Activated naive CD8-positive, alpha-beta T cell treated with anti-CD3 and anti-CD28 coated beads for 36 hours (primary cell): ENCODE data around the gene RAP2A. TPM values are rescaled to one million over a fixed set of nuclear protein-coding genes. Genes with fewer than 3 reads are reported as not detected.

ENCODE experiments used
- DNase-seq: peaks from one replicate; pipeline ENCODE4 v3.0.0; 2021
- H3K27ac Mint-ChIP-seq: one replicate; pipeline ENCODE4 v1.8.0; 2022; ENCODE audit warnings: mild to moderate bottlenecking, moderate library complexity, mixed read lengths
- H3K27me3 Mint-ChIP-seq: one replicate; pipeline ENCODE4 v1.8.0; 2022; ENCODE audit warnings: mild to moderate bottlenecking, mixed read lengths
- H3K36me3 Mint-ChIP-seq: one replicate; pipeline ENCODE4 v1.8.0; 2021; ENCODE audit warnings: mild to moderate bottlenecking, mixed read lengths
- H3K4me1 Mint-ChIP-seq: one replicate; pipeline ENCODE4 v1.8.0; 2021; ENCODE audit warnings: mixed read lengths
- H3K4me3 Mint-ChIP-seq: one replicate; pipeline ENCODE4 v1.8.0; 2022; ENCODE audit warnings: mild to moderate bottlenecking, moderate library complexity, mixed read lengths
- H3K9me3 Mint-ChIP-seq: one replicate; pipeline ENCODE4 v1.8.0; 2022; ENCODE audit warnings: mixed read lengths
- total RNA-seq, 2 experiments: library from RNA; stranded (reverse); gene quantifications; one replicate each; pipeline ENCODE4 v1.2.3, GENCODE V29; 2021

The RAP2A gene
- total RNA-seq, 2 experiments from 2014 or later: 16.2 to 18.6 TPM

DNA sequence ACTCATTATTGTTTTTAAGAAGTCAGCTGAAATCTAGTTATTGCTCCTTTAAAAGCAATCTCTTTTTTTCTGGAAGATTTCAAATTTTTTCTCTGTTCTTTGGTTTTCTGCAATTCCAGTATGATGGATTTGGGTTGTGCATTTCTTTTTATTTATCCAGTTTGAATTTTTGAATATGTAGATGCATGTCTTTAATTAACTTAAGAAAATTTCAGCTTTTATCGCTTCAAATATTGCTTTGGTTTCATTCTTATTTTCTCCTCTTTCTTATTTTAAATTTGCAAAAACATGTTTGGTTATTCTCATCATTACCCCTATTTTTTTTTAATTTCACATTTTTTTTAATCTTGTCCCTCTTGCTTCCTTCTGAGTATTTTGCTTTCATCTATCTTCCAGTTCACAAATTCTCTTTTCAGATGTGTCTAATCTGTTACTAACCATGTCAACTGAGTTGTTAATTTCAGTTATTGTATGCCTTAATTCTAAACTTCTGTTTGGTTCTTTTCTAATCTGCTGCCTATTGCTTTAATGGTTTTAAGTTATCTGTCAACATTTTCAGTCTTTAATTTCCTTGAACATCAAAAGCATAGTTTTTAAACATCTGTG is 56.8 kb downstream of the RAP2A start:
- H3K9me3 Mint-ChIP-seq: peaks cover 5% of the 10 kb centered on the region
- no peaks in the 10 kb centered on the region for H3K4me1 Mint-ChIP-seq
- no peaks in the 10 kb centered on the region for H3K36me3 Mint-ChIP-seq
- H3K27ac Mint-ChIP-seq: no peak overlapping the region
- no peaks in the 10 kb centered on the region for H3K27me3 Mint-ChIP-seq
- no peak overlapping the region for H3K4me3 Mint-ChIP-seq
- DNase-seq: no peak

DNA sequence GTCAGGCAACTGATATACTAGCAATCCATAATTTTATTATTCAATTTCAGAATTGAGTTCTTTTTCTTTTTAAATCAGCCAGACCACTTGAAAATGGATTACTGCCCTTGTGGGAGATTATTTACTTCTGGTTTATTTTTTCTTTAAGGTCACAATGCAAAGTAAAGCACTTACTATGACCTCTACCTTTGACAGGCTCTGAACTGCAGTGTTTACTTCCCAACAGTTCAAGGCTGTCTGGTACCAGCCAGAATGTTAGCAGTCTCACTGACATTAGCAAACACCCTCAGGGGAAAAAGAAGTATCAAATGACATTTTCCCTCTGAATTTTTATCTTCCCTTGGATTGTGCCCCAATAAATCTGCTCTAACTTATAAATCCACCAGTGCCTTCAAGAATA is 57.5 kb downstream of the RAP2A start:
- no peaks in the 10 kb centered on the region for H3K27me3 Mint-ChIP-seq
- DNase-seq: no peak
- H3K4me1 Mint-ChIP-seq: no peaks in the 10 kb centered on the region
- H3K4me3 Mint-ChIP-seq: no peak overlapping the region
- H3K9me3 Mint-ChIP-seq: peaks cover 5% of the 10 kb centered on the region
- H3K36me3 Mint-ChIP-seq: no peaks in the 10 kb centered on the region
- H3K27ac Mint-ChIP-seq: no peak overlapping the region

DNA sequence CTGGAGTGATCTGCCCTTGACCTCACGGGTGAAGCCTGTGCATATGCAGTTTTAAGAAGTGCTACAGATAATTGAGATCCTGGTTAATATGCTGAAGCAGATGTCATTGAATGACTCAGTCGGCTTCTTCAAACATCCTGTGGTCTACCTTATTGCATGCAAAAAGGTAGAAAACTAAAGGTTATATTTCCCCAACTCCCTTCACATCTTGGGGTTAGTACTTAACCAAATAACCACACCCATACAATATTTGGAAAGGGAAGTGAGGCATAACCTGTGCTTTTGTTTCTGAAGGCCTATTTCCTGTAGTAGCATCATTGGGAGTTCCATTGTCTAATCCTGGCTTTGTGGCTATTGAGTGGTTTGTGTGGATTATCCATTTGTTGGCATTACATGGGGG is 58.3 kb downstream of the RAP2A start:
- Mint-ChIP-seq H3K4me1 (no peaks in the 10 kb centered on the region), H3K27ac (no peak overlapping the region), H3K9me3 (peaks cover 5% of the 10 kb centered on the region), H3K36me3 (no peaks in the 10 kb centered on the region), H3K4me3 (no peak overlapping the region), H3K27me3 (no peaks in the 10 kb centered on the region)
- no peak for DNase-seq

DNA sequence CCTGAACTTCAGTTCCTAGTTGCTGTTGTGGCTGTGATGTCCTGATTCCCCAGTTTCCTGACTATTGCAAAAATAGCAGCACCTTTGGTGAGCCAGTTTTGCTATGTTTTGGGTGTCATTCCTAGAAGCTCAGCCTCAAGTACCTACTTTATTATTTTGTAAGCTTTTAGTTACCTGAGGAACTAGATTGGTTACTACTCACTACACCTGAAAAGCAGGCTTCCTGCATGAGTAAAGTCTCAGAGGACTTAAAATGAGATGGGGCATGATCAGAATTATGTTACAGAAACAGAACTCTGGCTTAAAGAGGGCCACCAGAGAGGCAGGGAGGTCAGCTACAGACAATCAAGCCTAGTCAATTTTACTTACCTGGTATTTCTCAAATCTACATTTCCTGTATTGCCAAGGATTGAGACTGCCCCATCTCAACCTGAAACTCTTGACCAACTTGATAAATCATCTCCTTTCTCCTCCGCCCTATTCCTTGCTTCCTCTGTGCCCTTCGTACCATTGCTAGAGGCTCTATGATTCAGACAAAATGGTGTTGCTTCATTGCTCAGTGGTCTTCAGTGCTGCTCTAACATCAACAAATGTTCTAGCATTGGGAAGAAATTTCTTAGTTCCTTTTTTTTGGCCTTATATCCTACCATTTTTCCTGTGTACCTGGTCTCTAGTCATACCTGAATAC is 58.9 kb downstream of the RAP2A start:
- H3K9me3 Mint-ChIP-seq: peaks cover 5% of the 10 kb centered on the region
- no peaks in the 10 kb centered on the region for H3K4me1 Mint-ChIP-seq
- no peak for DNase-seq
- peaks cover under 1% of the 10 kb centered on the region for H3K27me3 Mint-ChIP-seq
- no peaks in the 10 kb centered on the region for H3K36me3 Mint-ChIP-seq
- H3K4me3 Mint-ChIP-seq: no peak overlapping the region
- no peak overlapping the region for H3K27ac Mint-ChIP-seq

DNA sequence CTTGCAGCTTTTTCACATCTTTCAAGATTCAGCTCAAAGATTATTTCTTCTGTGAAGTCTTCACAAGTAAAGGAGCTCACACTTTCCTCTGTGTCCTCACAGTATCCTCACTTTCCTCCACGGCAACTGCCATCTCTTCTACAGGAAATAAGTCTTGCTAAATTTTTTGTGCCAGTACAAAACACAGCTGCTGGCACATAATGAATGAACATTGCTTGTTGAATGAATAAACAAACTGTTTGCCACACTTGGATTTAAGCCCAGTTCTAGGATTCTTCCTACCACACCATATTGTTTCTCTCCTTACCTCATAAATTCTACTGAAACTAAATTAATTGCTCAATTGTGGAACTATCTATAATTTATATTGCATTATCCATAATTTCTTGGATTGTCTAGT is 59.5 kb downstream of the RAP2A start:
- Mint-ChIP-seq H3K4me1 (no peaks in the 10 kb centered on the region), H3K9me3 (peaks cover 5% of the 10 kb centered on the region), H3K27ac (no peak overlapping the region), H3K4me3 (no peak overlapping the region), H3K27me3 (peaks cover 5% of the 10 kb centered on the region), H3K36me3 (no peaks in the 10 kb centered on the region)
- DNase-seq: no peak

DNA sequence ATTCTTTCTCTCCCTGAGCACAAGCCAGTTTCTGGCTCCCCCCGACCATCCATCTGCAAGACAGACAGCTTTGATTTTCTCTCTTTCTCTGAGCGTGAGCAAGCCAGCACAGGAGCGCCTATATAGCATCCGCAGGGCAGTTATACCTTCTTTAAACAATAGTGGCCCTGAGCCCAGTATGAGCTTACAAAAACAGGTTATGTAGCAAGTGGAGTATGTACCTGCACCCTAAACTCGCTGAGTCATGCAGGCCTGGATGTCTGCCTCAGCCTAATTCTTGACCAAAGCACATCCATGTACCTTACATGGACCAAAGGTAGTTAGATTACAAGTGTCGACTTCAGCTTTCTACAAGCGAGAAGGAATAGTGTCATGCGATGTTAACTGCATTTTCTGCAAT is 61.7 kb downstream of the RAP2A start:
- H3K36me3 Mint-ChIP-seq: no peaks in the 10 kb centered on the region
- no peaks in the 10 kb centered on the region for H3K4me1 Mint-ChIP-seq
- DNase-seq: no peak
- no peak overlapping the region for H3K4me3 Mint-ChIP-seq
- H3K27ac Mint-ChIP-seq: no peak overlapping the region
- H3K27me3 Mint-ChIP-seq: peaks cover 5% of the 10 kb centered on the region
- H3K9me3 Mint-ChIP-seq: peaks cover 5% of the 10 kb centered on the region

DNA sequence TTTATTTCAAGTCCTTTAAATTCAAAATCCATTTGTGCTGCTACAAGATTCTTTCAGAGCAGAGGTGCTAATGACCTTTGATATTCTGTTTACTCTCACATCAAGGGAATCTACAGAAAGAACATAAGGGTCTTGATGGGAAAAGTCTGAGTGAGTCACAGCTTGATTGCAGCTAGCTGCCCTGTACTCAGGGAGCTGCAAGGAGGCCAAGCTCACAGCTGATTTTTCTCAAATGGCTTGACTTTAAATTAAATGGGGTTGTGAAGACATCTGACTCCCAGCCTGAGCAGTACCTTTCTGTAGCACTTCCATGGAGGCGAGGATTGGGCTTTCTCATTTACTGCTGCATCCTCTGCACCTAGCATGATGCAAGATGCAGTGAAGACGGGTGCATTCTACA is 62.5 kb downstream of the RAP2A start:
- no peak for DNase-seq
- H3K36me3 Mint-ChIP-seq: no peaks in the 10 kb centered on the region
- peaks cover 5% of the 10 kb centered on the region for H3K27me3 Mint-ChIP-seq
- H3K4me1 Mint-ChIP-seq: no peaks in the 10 kb centered on the region
- no peak overlapping the region for H3K4me3 Mint-ChIP-seq
- no peak overlapping the region for H3K27ac Mint-ChIP-seq
- H3K9me3 Mint-ChIP-seq: no peaks in the 10 kb centered on the region

DNA sequence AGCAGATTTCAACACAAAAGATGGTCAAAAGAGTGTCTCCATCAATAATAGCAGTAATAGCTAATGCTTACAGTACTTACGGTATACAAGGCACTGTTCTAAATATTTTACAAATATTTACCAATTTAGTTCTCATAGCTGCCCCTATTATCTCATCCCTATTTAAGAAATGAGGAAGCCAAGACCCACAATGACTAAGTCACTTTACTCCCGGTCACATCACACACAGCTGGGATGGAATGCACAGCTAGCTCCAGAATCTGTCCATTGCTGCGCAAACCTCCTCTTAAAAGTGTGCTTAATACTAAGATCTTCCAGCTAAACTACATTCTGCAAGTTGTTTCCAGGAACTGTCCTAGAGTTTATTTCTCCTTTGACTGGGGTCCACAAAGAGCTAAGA is 63.4 kb downstream of the RAP2A start:
- Mint-ChIP-seq H3K27ac (no peak overlapping the region), H3K4me1 (no peaks in the 10 kb centered on the region), H3K9me3 (no peaks in the 10 kb centered on the region), H3K4me3 (no peak overlapping the region), H3K27me3 (peaks cover 5% of the 10 kb centered on the region), H3K36me3 (no peaks in the 10 kb centered on the region)
- DNase-seq: no peak

DNA sequence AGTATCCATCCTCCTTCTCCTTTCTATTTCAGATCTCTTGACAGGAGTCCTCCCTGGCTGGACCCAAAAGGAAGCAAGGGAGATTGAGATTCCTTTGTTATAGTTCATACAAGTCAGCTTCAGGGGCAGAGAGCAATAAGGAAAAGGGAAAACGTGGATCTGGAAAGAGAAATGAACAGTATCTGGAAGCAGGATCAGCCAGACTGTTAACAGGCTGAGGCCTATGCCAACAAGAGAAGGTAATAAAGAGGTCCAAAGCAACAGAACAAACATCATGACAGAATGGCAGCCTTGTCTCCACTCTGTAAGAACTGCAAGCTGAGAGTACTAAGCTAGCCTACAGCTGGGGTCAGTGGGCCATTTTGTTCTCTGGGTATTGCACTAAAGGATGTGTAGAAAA is 64.5 kb downstream of the RAP2A start:
- no peaks in the 10 kb centered on the region for H3K4me1 Mint-ChIP-seq
- H3K27me3 Mint-ChIP-seq: peaks cover 5% of the 10 kb centered on the region
- no peak overlapping the region for H3K4me3 Mint-ChIP-seq
- no peaks in the 10 kb centered on the region for H3K9me3 Mint-ChIP-seq
- H3K36me3 Mint-ChIP-seq: no peaks in the 10 kb centered on the region
- H3K27ac Mint-ChIP-seq: no peak overlapping the region
- no peak for DNase-seq

DNA sequence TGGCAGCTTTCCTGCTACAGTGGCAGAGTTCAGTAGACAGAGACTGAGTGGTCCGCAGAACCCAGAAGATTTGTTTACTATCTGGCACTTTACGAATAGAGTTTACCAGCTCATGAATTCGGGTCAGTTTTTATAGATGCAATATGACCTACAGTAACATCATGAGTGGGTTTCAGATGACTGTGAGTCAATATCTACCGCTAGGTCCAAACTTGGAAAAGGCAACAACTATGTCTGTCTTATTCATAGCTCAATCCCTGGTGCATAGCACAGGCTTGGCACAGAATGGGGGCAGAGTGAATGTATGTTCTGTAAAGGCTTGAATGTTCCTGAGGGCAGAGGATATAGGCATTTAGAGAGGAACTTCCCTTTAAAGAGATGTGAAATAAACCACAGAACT is 65.2 kb downstream of the RAP2A start:
- DNase-seq: no peak
- Mint-ChIP-seq H3K36me3 (no peaks in the 10 kb centered on the region), H3K4me1 (no peaks in the 10 kb centered on the region), H3K4me3 (no peak overlapping the region), H3K27me3 (peaks cover 10% of the 10 kb centered on the region), H3K27ac (no peak overlapping the region), H3K9me3 (no peaks in the 10 kb centered on the region)

DNA sequence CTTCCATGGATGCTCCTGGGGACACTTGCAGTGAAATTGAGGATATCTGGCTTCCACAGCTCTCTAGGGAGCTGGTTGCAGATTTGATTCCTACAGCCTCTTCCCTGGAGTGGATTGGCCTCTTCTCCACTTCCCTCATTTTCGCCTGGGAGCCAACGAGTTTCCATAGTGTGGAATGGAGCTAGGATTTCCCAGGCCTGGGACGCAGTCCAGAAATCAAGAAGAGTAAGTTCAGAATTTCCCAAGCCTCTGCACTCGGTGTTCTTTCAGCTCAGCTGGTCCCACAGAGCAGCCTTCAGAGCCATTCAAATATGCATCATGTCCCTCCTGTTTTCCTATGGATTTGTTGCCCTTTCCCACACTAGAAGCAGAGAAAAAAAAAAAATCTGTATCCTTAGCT is 68.2 kb downstream of the RAP2A start:
- H3K4me3 Mint-ChIP-seq: no peak overlapping the region
- no peak overlapping the region for H3K27ac Mint-ChIP-seq
- H3K27me3 Mint-ChIP-seq: peaks cover 10% of the 10 kb centered on the region
- no peak for DNase-seq
- H3K36me3 Mint-ChIP-seq: no peaks in the 10 kb centered on the region
- H3K9me3 Mint-ChIP-seq: no peaks in the 10 kb centered on the region
- no peaks in the 10 kb centered on the region for H3K4me1 Mint-ChIP-seq

DNA sequence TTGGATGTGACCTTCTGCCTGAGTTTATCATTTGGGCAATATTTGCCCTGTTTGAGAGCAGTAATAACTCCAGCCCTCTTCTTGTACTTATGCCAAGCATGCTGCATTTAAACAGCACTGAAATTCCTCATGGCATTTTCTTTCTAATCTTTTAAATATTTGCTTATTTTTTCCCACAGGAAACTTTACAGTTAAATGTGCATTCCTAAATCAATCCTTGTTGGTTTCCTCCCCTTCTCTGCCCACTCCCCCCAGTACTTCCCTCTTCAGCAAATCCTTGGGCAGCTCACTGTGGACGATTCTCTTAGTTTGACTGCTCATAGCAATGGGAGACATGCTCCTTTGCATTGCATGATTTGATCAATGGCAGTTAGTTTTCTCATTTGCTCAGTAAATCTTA is 68.7 kb downstream of the RAP2A start:
- Mint-ChIP-seq H3K9me3 (no peaks in the 10 kb centered on the region), H3K4me1 (no peaks in the 10 kb centered on the region), H3K36me3 (no peaks in the 10 kb centered on the region), H3K27me3 (peaks cover 10% of the 10 kb centered on the region), H3K27ac (no peak overlapping the region), H3K4me3 (no peak overlapping the region)
- no peak for DNase-seq

DNA sequence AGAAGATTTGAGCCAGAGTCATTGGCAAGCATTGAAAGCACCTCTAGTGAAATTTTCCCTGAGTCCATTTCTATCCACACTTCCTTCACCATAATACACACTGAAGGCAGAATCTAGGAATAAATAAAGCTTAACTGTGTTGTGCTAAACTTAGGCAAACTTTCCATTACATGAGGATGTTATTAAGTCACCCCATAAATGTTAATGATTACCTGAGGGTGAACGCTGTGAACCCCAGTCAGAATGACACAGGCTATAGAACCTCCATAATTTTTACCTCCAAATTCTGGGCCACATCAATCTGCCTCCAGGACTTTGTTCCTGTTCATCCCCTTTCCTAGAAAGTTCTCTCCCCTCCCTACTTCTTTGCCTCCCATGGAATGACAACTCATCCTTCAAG is 71.0 kb downstream of the RAP2A start:
- no peak overlapping the region for H3K27ac Mint-ChIP-seq
- H3K27me3 Mint-ChIP-seq: peaks cover 6% of the 10 kb centered on the region
- no peaks in the 10 kb centered on the region for H3K4me1 Mint-ChIP-seq
- no peaks in the 10 kb centered on the region for H3K36me3 Mint-ChIP-seq
- no peak overlapping the region for H3K4me3 Mint-ChIP-seq
- peaks cover 5% of the 10 kb centered on the region for H3K9me3 Mint-ChIP-seq
- DNase-seq: no peak

DNA sequence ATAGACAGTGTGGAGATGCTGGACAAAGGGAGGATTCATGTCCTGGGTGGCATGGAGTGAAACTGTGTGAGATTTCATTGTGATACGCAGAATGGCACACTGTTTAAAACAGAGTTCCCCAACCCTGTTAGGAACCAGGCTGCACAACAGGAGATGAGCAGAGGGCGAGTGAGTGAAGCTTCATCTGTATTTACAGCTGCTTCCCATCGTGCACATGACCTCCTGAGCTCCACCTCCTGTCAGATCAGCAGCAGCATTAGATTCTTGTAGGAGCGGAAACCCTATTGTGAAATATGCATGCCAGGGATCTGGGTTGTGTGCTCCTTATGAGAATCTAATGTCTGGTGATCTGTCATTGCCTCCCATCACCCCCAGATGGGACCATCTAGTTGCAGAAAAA is 72.5 kb downstream of the RAP2A start:
- no peaks in the 10 kb centered on the region for H3K4me1 Mint-ChIP-seq
- H3K9me3 Mint-ChIP-seq: peaks cover 7% of the 10 kb centered on the region
- no peak overlapping the region for H3K27ac Mint-ChIP-seq
- no peak for DNase-seq
- H3K4me3 Mint-ChIP-seq: no peak overlapping the region
- peaks cover 15% of the 10 kb centered on the region for H3K27me3 Mint-ChIP-seq
- H3K36me3 Mint-ChIP-seq: no peaks in the 10 kb centered on the region

DNA sequence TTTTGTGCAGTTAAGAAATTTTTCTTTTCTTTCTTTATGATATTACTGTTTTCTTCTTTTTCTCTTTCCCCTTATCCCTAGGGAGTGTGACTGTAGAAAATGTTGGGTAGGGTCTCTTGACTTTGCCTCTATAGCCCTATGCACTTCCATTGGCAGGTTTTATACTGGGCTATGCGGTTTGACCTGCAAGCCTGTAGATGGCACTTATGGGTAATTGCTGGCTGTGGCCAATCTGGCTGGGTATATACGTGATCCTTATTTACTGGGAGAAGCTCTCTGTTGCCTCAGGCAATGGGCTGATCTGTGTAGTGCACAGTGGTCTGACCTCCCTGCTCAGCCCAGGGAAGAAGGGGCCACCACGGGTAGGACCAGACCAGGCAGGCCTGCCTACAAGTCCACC is 78.8 kb downstream of the RAP2A start:
- Mint-ChIP-seq H3K36me3 (peaks cover 3% of the 10 kb centered on the region), H3K9me3 (peaks cover 15% of the 10 kb centered on the region), H3K4me1 (no peaks in the 10 kb centered on the region)

DNA sequence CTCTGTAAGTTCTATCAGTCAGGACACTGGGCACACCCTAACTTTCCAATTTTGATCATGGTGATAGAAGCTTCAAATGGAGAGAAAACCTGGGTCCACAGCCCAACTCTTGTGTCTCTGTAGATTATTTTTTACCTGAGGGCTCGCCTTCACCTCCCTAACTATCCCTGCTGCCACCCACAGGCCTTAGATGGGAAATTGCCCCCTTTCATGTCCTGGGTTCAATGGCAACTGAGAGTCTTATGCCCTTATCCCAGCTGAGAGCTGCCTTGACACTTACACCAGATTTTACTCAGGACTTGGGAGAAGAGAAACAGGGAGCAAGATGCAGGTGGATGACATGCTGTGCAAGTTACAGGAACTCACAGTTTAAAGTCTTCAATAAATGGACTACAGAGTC is 81.7 kb downstream of the RAP2A start:
- H3K27me3 Mint-ChIP-seq: peaks cover 18% of the 10 kb centered on the region
- peaks cover 3% of the 10 kb centered on the region for H3K36me3 Mint-ChIP-seq
- DNase-seq: no peak
- no peak overlapping the region for H3K4me3 Mint-ChIP-seq
- no peaks in the 10 kb centered on the region for H3K4me1 Mint-ChIP-seq
- no peak overlapping the region for H3K27ac Mint-ChIP-seq
- peaks cover 14% of the 10 kb centered on the region for H3K9me3 Mint-ChIP-seq

More for the DNA sequence above, 78.8 kb downstream of the RAP2A start:
- no peak overlapping the region for H3K27ac Mint-ChIP-seq
- DNase-seq: no peak
- H3K27me3 Mint-ChIP-seq: peaks cover 19% of the 10 kb centered on the region
- H3K4me3 Mint-ChIP-seq: no peak overlapping the region
